ENCODE data around the gene PAPPA2.

The PAPPA2 gene

DNA sequence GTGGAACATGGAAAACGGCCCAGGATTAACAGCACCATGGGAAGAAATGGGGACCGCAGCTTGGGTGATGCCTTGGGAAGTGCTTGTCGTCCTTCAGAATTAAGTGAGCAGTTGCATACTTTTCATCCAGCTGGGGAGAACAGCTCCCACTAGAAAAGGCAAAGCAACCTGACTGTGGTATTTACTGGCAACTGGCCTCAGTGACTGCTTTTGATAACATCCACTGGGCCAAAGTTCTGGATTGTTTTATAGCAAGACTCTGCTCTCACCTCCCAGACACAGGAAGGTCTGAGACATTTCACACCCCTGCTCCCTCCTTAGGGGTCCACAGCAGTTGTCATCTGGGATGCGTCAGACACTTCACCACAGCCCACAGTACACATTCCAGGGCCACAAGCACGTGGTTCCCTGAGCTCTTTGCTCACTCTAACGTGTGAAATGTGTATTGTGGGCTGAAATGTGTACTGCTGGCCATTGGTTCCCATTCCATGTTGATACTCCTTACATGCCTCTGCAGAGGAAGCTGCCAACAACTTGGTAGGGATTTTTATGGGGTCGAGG is 6.6 kb downstream of the PAPPA2 start:
- FAIRE-seq = no peak
- DNase-seq (ENCODE audit: insufficient read length, low spot score) = no peak
- no peak for TF ChIP-seq POLR2A (IDR thresholded peaks at IDR 0.05; ENCODE audit: low read depth, low read length)

DNA sequence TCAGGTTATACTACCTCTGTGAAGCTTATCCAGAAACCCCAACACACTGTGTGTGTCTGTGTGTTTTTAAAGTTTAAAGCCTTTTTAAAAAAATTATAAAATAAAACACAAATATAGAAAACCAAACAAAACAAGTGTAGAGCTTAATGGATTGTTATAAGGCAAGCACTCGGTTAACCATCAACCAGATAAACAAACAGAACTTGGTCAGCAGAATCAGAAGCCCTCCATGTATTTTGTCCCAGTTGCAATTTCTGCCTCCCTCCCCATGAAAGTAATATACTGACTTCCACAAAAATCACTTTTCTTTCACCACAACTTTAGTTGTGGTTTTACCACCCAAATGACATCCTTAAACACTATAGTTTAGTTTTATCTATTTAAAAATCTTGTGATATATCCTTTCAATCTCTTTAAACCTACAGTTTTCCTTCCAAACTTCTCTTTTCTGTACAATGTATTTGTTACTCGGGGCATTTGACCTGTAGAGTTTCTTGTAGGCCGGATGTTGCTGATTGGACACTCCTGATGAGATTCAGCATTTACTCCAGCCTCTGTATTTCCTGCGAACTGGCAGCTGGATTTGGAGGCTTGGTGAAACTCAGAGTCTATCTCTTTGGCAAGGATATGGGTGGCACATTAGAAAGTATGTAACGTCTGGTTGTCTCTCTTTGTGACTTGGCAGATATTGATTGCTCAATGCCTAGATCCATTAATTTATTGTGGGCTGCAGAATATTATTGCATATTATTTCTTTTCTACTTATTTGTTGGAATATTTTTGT is 8.6 kb downstream of the PAPPA2 start:
- DNase-seq (ENCODE audit: insufficient read length, low spot score) (no peak), FAIRE-seq (no peak)
- no peak for TF ChIP-seq POLR2A (IDR thresholded peaks at IDR 0.05; ENCODE audit: low read depth, low read length)

GRCh38 chr1:176479971-176480370 is 17.0 kb downstream of the PAPPA2 start:
- FAIRE-seq (no peak), DNase-seq (ENCODE audit: insufficient read length, low spot score) (no peak)
- TF ChIP-seq POLR2A (IDR thresholded peaks at IDR 0.05; ENCODE audit: low read depth, low read length) = no peak

DNA sequence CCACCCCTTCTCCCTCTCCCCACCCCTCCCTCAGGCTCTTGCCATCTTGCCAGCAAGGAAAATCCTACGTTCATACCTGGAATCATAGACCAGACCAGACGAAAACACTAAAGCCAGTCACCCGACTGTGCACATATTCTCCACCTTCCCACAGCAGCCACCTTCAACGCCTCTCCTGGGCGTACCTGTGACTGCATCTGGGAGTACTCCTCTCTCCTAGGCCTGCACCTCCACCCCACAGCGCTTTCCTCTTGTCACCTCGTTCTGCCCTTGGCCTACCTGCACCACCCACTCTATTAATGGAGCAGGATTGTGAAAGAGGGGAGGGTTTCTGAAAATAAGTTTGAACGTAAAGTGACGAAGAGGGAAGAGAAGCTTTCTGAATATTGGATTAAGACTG is 17.8 kb downstream of the PAPPA2 start:
- DNase-seq (ENCODE audit: insufficient read length, low spot score) (no peak), FAIRE-seq (no peak)
- TF ChIP-seq POLR2A (IDR thresholded peaks at IDR 0.05; ENCODE audit: low read depth, low read length) = no peak

- FAIRE-seq (no peak), DNase-seq (ENCODE audit: insufficient read length, low spot score) (no peak)
- TF ChIP-seq POLR2A (IDR thresholded peaks at IDR 0.05; ENCODE audit: low read depth, low read length) = no peak
Measured at GRCh38 chr1:176485083-176485482, 22.1 kb downstream of the PAPPA2 start.

DNA sequence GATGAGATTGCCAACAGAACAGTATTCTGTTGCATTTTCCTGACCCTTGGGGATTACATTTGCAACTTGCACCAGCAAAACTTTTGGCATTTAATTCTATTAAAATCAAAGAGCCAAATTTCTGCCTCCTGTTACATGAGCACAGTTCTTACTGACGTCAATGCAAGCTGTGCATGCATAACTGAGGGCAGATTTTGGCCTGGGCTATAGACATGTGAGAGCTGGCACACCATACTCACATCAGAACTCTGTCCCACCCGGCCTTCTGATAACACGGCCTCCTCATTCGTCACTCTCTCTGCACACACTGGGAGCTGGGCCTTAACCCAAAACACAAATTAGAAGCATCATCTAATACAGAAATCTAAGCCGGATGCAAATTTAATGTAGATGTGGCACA is 31.5 kb downstream of the PAPPA2 start:
- no peak for DNase-seq (ENCODE audit: insufficient read length, low spot score)
- TF ChIP-seq POLR2A (IDR thresholded peaks at IDR 0.05; ENCODE audit: low read depth, low read length) = no peak
- no peak for FAIRE-seq

DNA sequence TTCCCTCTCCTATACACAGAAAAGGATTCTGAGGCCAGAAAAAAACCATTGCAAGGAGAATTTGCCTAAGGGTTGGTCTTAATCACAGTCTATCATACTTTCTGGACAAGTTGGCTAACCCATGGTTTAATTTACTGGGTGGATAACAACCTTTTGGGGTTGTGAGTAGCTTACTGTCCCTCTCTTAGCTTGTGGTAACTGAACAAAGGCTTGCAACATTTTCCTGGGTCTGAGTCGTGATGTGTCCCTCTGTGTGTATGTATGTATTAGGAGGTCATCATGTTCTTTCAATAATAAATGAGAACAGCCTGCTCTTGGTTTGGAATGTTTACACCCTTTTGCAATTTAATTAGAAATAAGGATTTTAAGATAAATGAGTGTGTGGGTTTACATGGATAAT is 36.7 kb downstream of the PAPPA2 start:
- FAIRE-seq = no peak

GRCh38 chr1:176501599-176501998 is 38.6 kb downstream of the PAPPA2 start:
- DNase-seq (ENCODE audit: insufficient read length, low spot score) = no peak
- TF ChIP-seq POLR2A (IDR thresholded peaks at IDR 0.05; ENCODE audit: low read depth, low read length) = no peak
- no peak for FAIRE-seq

More for the DNA sequence above, 36.7 kb downstream of the PAPPA2 start:
- TF ChIP-seq POLR2A (IDR thresholded peaks at IDR 0.05; ENCODE audit: low read depth, low read length) = no peak
- no peak for DNase-seq (ENCODE audit: insufficient read length, low spot score)

GRCh38 chr1:176504848-176505553 is 42.0 kb downstream of the PAPPA2 start:
- no peak for TF ChIP-seq POLR2A (IDR thresholded peaks at IDR 0.05; ENCODE audit: low read depth, low read length)
- DNase-seq (ENCODE audit: insufficient read length, low spot score) (no peak), FAIRE-seq (no peak)

- DNase-seq (ENCODE audit: insufficient read length, low spot score) (no peak), FAIRE-seq (no peak)
- no peak for TF ChIP-seq POLR2A (IDR thresholded peaks at IDR 0.05; ENCODE audit: low read depth, low read length)
Measured at GRCh38 chr1:176512966-176513365, 50.0 kb downstream of the PAPPA2 start.

GRCh38 chr1:176515310-176515709 is 52.3 kb downstream of the PAPPA2 start:
- peak; percentile 64 for FAIRE-seq
- no peak for TF ChIP-seq POLR2A (IDR thresholded peaks at IDR 0.05; ENCODE audit: low read depth, low read length)
- DNase-seq (ENCODE audit: insufficient read length, low spot score) = peak; percentile 2

- DNase-seq (ENCODE audit: insufficient read length, low spot score) (peak; percentile 15), FAIRE-seq (peak; percentile 61)
- TF ChIP-seq POLR2A (IDR thresholded peaks at IDR 0.05; ENCODE audit: low read depth, low read length) = no peak
Measured at GRCh38 chr1:176517484-176517883, 54.5 kb downstream of the PAPPA2 start.

- DNase-seq (ENCODE audit: insufficient read length, low spot score) (no peak), FAIRE-seq (no peak)
- no peak for TF ChIP-seq POLR2A (IDR thresholded peaks at IDR 0.05; ENCODE audit: low read depth, low read length)
Measured at GRCh38 chr1:176521211-176521610, 58.2 kb downstream of the PAPPA2 start.

DNA sequence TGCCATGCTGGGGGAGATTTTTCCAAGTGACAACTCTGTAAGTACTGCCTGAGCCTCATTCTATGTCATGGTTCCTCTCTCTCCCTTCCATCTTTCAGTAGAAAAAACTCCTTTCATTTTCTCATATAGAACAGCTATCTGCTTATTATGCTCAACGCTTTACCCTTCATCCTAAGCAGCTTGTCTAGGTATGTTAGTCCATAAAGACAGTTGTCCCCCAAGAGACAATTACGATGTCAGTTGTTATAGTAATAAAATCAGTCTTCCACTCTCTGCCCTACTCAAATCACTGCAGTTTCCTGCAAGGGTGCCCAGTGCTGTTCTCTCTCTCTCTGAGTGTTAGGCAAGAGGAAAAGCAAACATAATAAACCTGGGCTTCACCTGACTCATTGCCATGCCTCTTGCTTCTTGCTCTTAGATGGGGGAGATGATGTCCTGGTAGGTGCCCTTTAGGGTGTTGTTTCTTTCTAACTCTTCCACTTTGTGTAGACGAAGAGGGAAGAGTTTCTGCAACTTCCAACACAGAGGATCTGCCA is 59.4 kb downstream of the PAPPA2 start:
- DNase-seq (ENCODE audit: insufficient read length, low spot score) = no peak
- FAIRE-seq = no peak
- TF ChIP-seq POLR2A (IDR thresholded peaks at IDR 0.05; ENCODE audit: low read depth, low read length) = no peak

All from H54 (cell line).